Stimulated activated CD4-positive, alpha-beta T cell treated with anti-CD3 and anti-CD28 coated beads, Interleukin-1b, Interleukin-23, amount 100 ng/mL, for 1 hour (primary cell): ENCODE measurements around the gene MEIOB.
A peak's percentile ranks its signal among the peaks of the same experiment; 100 is the strongest.

Experiments
- DNase-seq, 2 donors: peaks; one replicate each; pipeline ENCODE4 v3.0.0-alpha.2; 2020; ENCODE audit warnings: low read depth in 2 of 2

The MEIOB gene

GRCh38 chr16:1831186-1832075 lies 40.5 kb downstream of the MEIOB start:
- DNase-seq, result no peak

GRCh38 chr16:1830213-1830612 lies 41.8 kb downstream of the MEIOB start:
- no peak for DNase-seq

GRCh38 chr16:1828645-1829410 lies 43.1 kb downstream of the MEIOB start:
- no peak for DNase-seq

GRCh38 chr16:1826691-1827573 lies 45.0 kb downstream of the MEIOB start, which contains the start of the genes FAHD1 and HAGH:
Gene FAHD1, plus strand, starts transcription at chr16:1827206. Its CDS starts 33 bp downstream, at chr16:1827239.
Gene HAGH, minus strand, starts transcription at chr16:1826825. Its CDS starts 38 bp downstream, at chr16:1826787.
- peak; percentile 71 to 86 for DNase-seq

- peak; percentile 31 to 44 for DNase-seq
Measured at GRCh38 chr16:1825864-1826690, 45.9 kb downstream of the MEIOB start.

- DNase-seq, result no peak
Measured at GRCh38 chr16:1825381-1825863, 46.5 kb downstream of the MEIOB start.

GRCh38 chr16:1823821-1824220 lies 48.1 kb downstream of the MEIOB start:
- DNase-seq, result no peak

- DNase-seq, result no peak
Measured at GRCh38 chr16:1822801-1823200, 49.2 kb downstream of the MEIOB start.

- no peak for DNase-seq
Measured at GRCh38 chr16:1821861-1822611, 49.9 kb downstream of the MEIOB start.

- DNase-seq, result no peak
Measured at GRCh38 chr16:1820946-1821290, 51.0 kb downstream of the MEIOB start.

- DNase-seq, result no peak
Measured at GRCh38 chr16:1820096-1820945, 51.6 kb downstream of the MEIOB start.

- no peak for DNase-seq
Measured at GRCh38 chr16:1819611-1820010, 52.4 kb downstream of the MEIOB start.

- DNase-seq, result no peak
Measured at GRCh38 chr16:1818873-1819525, 53.0 kb downstream of the MEIOB start.

GRCh38 chr16:1818204-1818872 lies 53.6 kb downstream of the MEIOB start:
- DNase-seq, result no peak

- DNase-seq, result no peak
Measured at GRCh38 chr16:1817716-1818115, 54.2 kb downstream of the MEIOB start.

- DNase-seq, result no peak
Measured at GRCh38 chr16:1817276-1817589, 54.7 kb downstream of the MEIOB start.

GRCh38 chr16:1816396-1817275 lies 55.3 kb downstream of the MEIOB start:
- DNase-seq, result no peak
